Lower leg skin (tissue), 3 donors: ENCODE data around the gene LDHAL6B.

ENCODE experiments used
- POLR2A ChIP-seq, 2 donors: fragments of 450-650 bp; IDR thresholded peaks; one replicate each; pipeline ENCODE4 v1.6.1; 2016 to 2017; ENCODE audit warnings: antibody characterized with exemption in 2 of 2, mild to moderate bottlenecking in 1 of 2, moderate library complexity in 1 of 2
- TF ChIP-seq, protein P1 (sequence below), 3 donors: fragments of 450-650 bp; IDR thresholded peaks; one replicate each; pipeline ENCODE4 v1.5.1; 2016; ENCODE audit warnings: antibody characterized with exemption in 3 of 3, mild to moderate bottlenecking in 3 of 3, moderate library complexity in 2 of 3

DNA sequence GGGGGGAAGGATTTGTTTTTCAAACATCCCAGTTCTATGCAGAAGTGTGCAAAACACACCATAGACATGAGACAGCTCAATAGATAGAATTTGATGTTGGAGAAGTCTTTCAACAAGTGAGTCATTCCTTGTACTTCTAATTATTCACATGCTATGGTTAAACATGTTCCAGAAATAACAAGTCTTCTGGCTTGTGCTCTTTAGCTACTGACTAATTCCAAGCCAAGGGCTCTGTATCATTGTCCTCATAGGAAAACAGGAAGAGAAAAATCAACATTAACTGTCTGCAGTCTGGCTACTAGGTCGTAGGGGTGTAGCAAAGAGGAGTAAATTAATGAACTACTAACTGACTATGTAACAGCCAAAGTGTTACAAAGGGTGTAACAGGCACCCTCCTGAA, 25.8 kb downstream of the LDHAL6B start:
- TF ChIP-seq, protein P1, sequence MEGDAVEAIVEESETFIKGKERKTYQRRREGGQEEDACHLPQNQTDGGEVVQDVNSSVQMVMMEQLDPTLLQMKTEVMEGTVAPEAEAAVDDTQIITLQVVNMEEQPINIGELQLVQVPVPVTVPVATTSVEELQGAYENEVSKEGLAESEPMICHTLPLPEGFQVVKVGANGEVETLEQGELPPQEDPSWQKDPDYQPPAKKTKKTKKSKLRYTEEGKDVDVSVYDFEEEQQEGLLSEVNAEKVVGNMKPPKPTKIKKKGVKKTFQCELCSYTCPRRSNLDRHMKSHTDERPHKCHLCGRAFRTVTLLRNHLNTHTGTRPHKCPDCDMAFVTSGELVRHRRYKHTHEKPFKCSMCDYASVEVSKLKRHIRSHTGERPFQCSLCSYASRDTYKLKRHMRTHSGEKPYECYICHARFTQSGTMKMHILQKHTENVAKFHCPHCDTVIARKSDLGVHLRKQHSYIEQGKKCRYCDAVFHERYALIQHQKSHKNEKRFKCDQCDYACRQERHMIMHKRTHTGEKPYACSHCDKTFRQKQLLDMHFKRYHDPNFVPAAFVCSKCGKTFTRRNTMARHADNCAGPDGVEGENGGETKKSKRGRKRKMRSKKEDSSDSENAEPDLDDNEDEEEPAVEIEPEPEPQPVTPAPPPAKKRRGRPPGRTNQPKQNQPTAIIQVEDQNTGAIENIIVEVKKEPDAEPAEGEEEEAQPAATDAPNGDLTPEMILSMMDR (IDR thresholded peaks at IDR 0.05) = no peak
- TF ChIP-seq POLR2A (IDR thresholded peaks at IDR 0.05) = no peak
